NB4 (cell line): ENCODE data around the gene TSEN54.

Experiments
- MAX ChIP-seq: IDR thresholded peaks from 2 replicates; pipeline ENCODE4 v1.6.1; 2011; ENCODE audit warnings: low read depth, low read length
- MYC ChIP-seq: IDR thresholded peaks from 2 replicates; pipeline ENCODE4 v1.6.1; 2011; ENCODE audit warnings: low read depth, low read length
- POLR2A ChIP-seq: IDR thresholded peaks from 2 replicates; pipeline ENCODE4 v1.6.1; 2011; ENCODE audit warnings: mild to moderate bottlenecking; ENCODE audit not compliant: insufficient read length; ENCODE audit errors: extremely low read depth
- TF ChIP-seq, protein P1 (sequence below): IDR thresholded peaks from one replicate; pipeline ENCODE4 v1.5.1; 2012; ENCODE audit warnings: low read depth, low read length

DNA sequence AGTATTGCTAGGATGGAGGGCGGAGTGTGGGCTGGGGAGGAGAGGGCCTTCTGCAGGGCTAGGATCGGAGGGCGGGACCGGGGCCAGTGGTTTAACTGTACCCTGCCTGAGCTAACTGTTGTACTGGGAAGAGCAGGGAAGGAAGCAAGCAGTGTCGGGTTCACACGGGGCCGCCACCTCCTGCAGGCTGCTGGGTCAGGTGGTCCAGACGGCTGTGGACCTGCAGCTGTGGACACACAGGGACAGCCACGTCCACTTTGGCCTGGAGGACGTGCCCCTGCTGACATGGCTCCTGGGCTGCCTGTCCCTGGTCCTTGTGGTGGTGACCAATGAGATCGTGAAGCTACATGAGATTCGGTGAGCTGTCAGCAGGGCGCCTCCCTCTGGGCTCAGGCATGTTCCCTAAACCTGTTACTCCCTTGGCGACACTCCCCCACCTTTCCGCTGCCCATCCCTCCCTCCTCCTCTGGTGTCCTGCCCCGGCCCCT is 17.6 kb upstream of the TSEN54 start:
- TF ChIP-seq, protein P1, sequence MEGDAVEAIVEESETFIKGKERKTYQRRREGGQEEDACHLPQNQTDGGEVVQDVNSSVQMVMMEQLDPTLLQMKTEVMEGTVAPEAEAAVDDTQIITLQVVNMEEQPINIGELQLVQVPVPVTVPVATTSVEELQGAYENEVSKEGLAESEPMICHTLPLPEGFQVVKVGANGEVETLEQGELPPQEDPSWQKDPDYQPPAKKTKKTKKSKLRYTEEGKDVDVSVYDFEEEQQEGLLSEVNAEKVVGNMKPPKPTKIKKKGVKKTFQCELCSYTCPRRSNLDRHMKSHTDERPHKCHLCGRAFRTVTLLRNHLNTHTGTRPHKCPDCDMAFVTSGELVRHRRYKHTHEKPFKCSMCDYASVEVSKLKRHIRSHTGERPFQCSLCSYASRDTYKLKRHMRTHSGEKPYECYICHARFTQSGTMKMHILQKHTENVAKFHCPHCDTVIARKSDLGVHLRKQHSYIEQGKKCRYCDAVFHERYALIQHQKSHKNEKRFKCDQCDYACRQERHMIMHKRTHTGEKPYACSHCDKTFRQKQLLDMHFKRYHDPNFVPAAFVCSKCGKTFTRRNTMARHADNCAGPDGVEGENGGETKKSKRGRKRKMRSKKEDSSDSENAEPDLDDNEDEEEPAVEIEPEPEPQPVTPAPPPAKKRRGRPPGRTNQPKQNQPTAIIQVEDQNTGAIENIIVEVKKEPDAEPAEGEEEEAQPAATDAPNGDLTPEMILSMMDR, result no peak
- TF ChIP-seq MAX, result no peak
- no peak for TF ChIP-seq POLR2A
- TF ChIP-seq MYC, result no peak
